ENCODE measurements around the gene HAAO.

HAAO gene

DNA sequence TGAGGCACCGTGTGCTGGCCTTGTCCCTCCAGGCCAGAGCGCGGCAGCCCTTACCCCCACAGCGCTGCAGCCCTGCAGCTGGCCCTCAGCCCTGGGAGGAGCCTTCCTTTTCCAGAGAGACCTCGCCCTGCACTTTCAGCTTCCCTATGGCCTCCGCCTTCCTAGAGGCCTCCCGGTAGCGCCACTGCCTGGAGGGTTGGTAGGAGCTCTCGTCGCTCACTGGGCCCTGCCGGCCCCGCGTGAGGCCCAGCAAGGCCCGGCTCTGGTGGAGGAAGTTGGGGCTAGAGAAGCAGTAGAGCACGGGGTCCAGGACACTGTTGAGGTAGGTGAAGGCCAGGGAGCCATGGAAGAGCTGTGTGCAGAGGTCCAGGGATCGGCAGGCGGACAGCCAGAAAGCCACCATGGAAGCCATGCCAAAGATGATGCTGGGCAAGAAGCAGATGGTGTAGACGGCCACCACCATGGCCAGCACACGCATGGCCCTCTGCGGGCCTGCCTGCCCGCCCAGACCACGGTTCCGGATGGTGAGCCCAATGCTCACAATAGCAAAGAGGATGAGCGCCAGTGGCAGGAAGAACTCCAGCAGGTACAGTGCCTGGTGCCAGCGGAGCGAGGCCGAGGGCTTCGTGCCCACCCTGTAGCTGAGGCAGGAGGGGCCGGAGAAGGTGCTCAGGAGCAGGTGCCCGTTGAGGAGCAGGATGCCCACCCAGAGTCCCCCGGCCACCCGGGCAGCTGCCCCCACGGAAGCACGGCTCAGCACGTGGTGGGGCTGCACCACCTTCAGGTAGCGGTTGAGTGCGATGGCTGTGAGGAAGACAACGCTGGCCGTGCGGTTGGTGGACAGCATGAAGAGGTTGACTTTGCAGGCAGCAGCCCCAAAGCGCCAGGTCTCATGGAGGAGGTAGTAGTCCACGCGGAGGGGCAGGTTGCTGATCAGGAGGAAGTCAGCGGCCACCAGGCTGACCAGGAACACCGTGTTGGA, 29.3 kb downstream of the HAAO start:
- DNase-seq (ENCODE audit: insufficient read length, low spot score) (no peak), FAIRE-seq (no peak)
- TF ChIP-seq, protein P1, sequence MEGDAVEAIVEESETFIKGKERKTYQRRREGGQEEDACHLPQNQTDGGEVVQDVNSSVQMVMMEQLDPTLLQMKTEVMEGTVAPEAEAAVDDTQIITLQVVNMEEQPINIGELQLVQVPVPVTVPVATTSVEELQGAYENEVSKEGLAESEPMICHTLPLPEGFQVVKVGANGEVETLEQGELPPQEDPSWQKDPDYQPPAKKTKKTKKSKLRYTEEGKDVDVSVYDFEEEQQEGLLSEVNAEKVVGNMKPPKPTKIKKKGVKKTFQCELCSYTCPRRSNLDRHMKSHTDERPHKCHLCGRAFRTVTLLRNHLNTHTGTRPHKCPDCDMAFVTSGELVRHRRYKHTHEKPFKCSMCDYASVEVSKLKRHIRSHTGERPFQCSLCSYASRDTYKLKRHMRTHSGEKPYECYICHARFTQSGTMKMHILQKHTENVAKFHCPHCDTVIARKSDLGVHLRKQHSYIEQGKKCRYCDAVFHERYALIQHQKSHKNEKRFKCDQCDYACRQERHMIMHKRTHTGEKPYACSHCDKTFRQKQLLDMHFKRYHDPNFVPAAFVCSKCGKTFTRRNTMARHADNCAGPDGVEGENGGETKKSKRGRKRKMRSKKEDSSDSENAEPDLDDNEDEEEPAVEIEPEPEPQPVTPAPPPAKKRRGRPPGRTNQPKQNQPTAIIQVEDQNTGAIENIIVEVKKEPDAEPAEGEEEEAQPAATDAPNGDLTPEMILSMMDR (IDR thresholded peaks at IDR 0.05; ENCODE audit: insufficient read depth, missing control alignments), result no peak

DNA sequence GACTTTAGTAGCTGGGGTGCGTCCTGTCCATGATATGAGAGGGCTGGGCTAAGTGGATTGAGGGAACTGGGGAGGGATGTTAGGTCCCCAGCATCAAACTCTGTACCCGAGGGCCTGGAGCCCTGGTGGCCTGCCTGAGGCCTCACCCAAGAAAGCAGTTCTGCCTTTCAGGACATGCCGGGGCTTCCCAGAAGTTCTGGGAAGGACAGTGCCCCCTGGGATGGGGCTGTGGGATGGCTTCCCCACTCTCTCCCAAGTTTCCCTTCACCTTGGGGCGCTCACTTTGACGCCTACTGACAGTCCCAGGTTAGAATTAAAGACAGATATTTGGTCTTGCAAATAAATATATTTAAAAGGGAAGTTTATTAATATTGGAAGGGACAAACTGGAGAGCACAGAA, 30.2 kb downstream of the HAAO start:
- TF ChIP-seq, protein P1 (IDR thresholded peaks at IDR 0.05; ENCODE audit: insufficient read depth, missing control alignments), result no peak
- DNase-seq (ENCODE audit: insufficient read length, low spot score) (no peak), FAIRE-seq (no peak)

DNA sequence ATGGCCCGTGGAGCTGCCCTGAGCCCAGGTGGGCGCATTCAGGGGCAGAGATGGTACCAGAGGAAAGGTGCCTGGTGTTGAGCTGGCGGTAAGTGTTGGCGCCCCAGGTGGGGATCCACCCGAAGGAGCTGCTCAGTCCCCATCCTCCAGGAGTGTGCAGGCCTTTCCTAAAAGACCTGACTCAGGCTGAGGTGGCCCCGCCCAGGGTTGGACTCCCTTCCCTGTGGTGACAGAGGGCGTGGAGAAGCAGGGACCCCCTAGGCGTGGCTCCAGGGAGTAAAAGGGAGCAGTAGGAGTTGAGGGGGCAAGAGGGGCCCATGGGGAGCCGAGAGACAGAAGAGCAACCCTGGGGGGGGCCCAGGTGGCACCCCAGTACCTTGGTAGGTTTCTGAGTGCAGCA, 30.8 kb downstream of the HAAO start:
- DNase-seq (ENCODE audit: insufficient read length, low spot score) (no peak), FAIRE-seq (no peak)
- TF ChIP-seq, protein P1 (IDR thresholded peaks at IDR 0.05; ENCODE audit: insufficient read depth, missing control alignments), result no peak

DNA sequence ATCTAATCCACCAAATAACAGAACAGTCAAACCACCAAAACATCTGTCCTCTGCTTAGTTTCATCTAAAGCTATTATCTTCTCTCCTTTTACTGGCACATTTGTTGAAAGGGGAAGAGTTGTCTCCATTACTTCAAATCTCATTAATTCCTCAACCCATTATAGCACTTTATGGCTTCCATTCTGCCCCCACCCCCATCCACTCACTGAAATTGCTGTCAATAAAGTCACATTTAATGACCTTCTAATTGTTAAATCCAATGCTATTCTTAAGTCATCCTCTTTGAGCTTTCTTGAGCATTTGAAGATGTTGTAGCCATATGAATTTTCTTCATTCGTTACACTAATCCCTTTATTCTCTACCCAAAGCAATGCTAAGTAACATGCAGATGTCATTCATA, 33.6 kb downstream of the HAAO start:
- FAIRE-seq (no peak), DNase-seq (ENCODE audit: insufficient read length, low spot score) (no peak)
- TF ChIP-seq, protein P1 (IDR thresholded peaks at IDR 0.05; ENCODE audit: insufficient read depth, missing control alignments), result no peak

DNA sequence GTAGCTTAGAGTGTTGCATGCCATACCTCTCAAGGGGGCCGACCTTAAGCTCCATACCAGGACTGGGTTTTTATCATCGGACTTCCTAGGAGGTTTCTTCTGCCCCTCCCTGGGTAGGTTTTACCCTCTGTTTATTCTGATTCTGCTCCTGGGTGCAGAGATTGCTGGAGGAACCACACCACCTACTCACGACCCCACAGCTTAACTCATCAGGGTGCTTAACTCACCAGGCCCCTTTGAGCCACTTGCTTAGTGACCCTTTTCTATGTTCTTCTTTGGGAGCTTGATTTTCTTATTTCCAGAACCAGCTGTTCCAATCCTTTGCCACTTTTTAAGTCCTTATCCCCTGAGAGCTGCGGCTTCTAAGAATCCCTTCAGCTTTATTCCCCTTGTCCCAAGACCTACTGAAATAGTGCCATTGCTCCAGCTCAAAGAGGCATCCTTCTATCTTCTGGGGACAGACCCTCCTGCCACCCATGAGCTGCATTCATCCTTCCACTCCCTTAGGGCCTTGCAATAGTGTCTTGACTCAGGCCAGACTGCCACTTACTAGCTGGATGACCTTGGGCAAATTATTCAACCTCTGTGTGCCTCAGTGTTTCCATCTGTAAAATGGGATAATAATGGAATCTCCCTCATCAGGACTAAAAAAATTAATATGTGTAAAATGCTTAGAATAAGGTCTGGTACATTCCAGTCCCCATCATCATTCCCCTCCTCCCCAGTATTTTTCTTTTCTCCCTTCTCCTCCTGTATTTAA, 34.2 kb downstream of the HAAO start:
- DNase-seq (ENCODE audit: insufficient read length, low spot score) (no peak), FAIRE-seq (no peak)
- TF ChIP-seq, protein P1 (IDR thresholded peaks at IDR 0.05; ENCODE audit: insufficient read depth, missing control alignments), result no peak

DNA sequence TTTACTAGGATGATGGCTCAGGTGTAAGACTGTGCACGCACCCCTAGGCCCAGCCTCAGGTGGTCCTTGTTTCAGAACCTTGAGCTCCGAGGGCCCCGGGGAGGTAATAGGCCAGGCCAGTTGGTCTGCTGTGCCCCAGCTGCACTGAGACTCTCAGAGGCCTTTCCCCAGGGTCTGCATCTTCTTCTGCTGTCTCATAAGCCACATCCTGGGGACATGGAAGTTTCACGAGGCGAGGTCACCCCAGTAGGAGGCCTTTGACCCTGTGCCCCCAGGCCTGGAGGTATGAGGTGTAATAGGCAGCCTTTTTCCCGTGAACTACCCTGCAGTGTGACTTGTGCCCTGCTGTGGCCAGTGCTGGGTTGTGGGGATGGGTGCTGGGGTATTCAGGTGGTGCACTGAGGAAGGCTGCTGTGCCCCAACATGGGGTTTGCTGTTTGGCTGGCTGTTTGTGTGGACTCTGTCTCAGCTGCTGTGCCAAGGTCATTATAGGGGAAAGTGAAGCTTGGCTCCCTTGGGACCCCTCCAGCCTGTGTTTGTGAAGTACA, 35.3 kb downstream of the HAAO start:
- no peak for DNase-seq (ENCODE audit: insufficient read length, low spot score)
- no peak for FAIRE-seq

More for the DNA sequence above, 35.3 kb downstream of the HAAO start:
- TF ChIP-seq, protein P1 (IDR thresholded peaks at IDR 0.05; ENCODE audit: insufficient read depth, missing control alignments), result no peak
